ENCODE results near the gene CCDC102A. TPM values are rescaled to one million over a fixed set of nuclear protein-coding genes. Genes with fewer than 3 reads are reported as not detected.

CCDC102A gene
- total RNA-seq, 2 experiments from 2014 or later: 8.8 to 9.0 TPM

DNA sequence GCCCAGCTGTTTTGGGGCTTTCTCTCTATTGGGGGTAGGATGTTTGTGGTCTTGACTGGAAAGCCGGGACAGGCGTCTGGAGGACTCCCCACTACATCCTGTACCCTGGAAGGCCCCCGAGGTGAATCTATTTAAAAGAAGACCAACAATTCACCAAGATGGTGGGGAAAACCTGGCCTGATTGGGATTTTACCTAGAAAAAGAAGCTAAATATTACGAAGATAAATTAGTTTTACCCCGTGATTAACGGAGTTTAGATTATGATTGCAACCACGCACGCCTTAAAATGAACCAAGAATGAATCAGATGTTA is 779 bp upstream of the CCDC102A start:
- peak; percentile 4 for ATAC-seq
- Mint-ChIP-seq H3K9me3 (ENCODE audit: low read depth) (no peaks in the 10 kb centered on the region), H3K4me1 (peaks cover 60% of the 10 kb centered on the region), H3K27ac (peak overlapping the region; percentile 82), H3K27me3 (no peaks in the 10 kb centered on the region), H3K4me3 (peak overlapping the region; percentile 76), H3K36me3 (ENCODE audit: low read depth) (no peaks in the 10 kb centered on the region)
- intact Hi-C loops (cut with DNase I, micrococcal nuclease): loop anchor here (2.0 to 10.0 kb wide), 7 partner anchors 36 to 932 kb away; partner anchors contain the start of genes DOK4 (in 1 of the 2), HERPUD1 (in 1 of the 2), MT2A (in 1 of the 2) and USB1 (in 1 of the 2)
- ChIA-PET POLR2A (interaction anchor here (0.7 to 1.6 kb wide), 4 partner anchors 64 to 495 kb away, joined by 3 to 5 read pairs (median 4); no protein-coding TSS in a partner anchor), CTCF (interaction anchor here (0.8 to 1.8 kb wide), 10 partner anchors 9 to 425 kb away, joined by 3 to 14 read pairs (median 6); partner anchors contain the start of gene DOK4)
- DNase-seq: no peak

GRCh38 chr16:57535680-57536305 is 578 bp downstream of the CCDC102A start:
- ATAC-seq: peak; percentile 80
- Mint-ChIP-seq H3K27me3 (no peaks in the 10 kb centered on the region), H3K4me3 (peak overlapping the region; percentile 78), H3K9me3 (ENCODE audit: low read depth) (no peaks in the 10 kb centered on the region), H3K36me3 (ENCODE audit: low read depth) (no peaks in the 10 kb centered on the region), H3K4me1 (peaks cover 70% of the 10 kb centered on the region), H3K27ac (peak overlapping the region; percentile 94)
- POLR2A ChIA-PET: no interaction called here
- peak; percentile 97 for DNase-seq
- intact Hi-C loops (cut with DNase I, micrococcal nuclease): loop anchor here (1.0 to 10.0 kb wide), 15 partner anchors 37 to 931 kb away; partner anchors contain the start of genes DOK4 (in 2 of the 2), CIAPIN1 (in 1 of the 2), COQ9 (in 1 of the 2) and HERPUD1 (in 1 of the 2)
- CTCF ChIA-PET: interaction anchor here (0.6 to 0.9 kb wide), 5 partner anchors 41 to 453 kb away, joined by 3 to 4 read pairs (median 3); no protein-coding TSS in a partner anchor

DNA sequence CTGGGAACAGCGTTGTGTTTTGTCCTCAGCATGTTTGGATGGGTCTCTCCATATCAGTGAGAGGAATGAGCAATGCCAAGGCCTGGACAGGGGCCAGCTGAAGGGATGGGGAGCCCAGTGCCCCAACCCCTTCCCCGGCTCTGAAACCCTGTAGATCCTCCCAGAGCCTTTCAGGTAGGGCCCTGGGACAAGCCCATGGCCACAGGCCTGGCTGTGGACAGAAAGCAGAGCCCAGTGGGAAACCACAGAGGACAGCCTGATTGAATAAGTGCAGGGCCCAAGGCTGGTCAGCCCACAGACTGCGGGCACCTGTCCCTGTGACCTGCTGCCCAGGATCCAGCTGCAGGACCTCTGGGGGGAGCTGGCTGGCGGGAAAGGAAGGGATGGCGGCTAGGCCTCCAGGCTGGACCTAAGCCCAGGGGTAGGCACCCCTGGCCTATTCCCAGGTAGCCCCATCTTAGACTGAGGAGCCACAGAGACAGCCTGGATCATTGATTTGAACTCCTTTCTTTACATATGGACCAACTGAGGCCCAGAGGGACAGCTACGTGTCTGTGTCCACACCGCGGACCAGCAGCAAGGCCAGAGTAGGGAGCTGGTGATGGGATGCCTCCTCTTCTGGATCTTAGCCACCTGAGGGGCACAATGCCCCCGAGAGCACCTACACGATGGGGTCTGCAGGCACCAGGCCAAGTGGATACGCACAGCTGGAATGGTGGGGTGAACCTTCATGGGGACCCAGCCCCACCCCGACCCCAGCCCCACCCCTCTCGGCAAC is 1.3 kb downstream of the CCDC102A start:
- ChIA-PET CTCF (interaction anchor here (0.6 to 0.9 kb wide), 6 partner anchors 15 to 454 kb away, joined by 3 to 5 read pairs (median 3); no protein-coding TSS in a partner anchor), POLR2A (interaction anchor here (0.6 kb wide), 1 partner anchor 74 kb away, joined by 6 read pairs; no protein-coding TSS in a partner anchor)
- Mint-ChIP-seq H3K36me3 (ENCODE audit: low read depth) (no peaks in the 10 kb centered on the region), H3K4me3 (peak overlapping the region; percentile 78), H3K27me3 (no peaks in the 10 kb centered on the region), H3K4me1 (peaks cover 77% of the 10 kb centered on the region), H3K9me3 (ENCODE audit: low read depth) (no peaks in the 10 kb centered on the region), H3K27ac (peak overlapping the region; percentile 94)
- DNase-seq (no peak), ATAC-seq (no peak)
- intact Hi-C loops (cut with DNase I, micrococcal nuclease): loop anchor here (5.0 to 10.0 kb wide), 5 partner anchors 233 to 930 kb away; partner anchors contain the start of genes HERPUD1 (in 1 of the 2), MT2A (in 1 of the 2), USB1 (in 1 of the 2) and ZNF319 (in 1 of the 2)

DNA sequence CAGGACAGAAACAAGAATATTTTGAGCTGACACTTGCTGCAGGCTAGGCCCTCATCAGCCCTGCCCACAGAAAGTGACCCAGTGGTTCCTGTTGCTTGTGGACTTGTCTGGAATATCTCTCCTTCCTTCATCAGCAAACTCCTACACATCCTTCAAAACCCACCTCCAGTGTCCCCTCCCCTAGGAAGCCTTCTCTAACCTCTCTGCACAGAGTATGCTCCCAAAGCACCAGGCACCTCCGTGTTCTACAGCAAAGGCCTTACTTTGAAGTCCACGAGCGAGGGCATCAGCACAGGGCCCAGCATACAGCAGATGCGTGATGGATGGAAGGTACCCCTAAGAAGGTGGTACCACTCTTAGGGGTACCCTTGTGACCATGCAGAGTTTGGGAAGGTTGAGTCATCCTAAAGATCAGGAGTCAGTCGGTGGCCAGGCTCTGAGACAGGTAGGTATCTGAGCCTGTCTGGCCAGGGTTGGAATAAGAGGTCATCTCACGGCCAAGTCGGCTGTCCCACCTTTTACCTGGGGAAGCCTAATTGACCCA is 2.0 kb downstream of the CCDC102A start:
- Mint-ChIP-seq H3K27me3 (no peaks in the 10 kb centered on the region), H3K4me1 (peaks cover 82% of the 10 kb centered on the region), H3K9me3 (ENCODE audit: low read depth) (no peaks in the 10 kb centered on the region), H3K36me3 (ENCODE audit: low read depth) (no peaks in the 10 kb centered on the region), H3K27ac (peak overlapping the region; percentile 21), H3K4me3 (peak overlapping the region; percentile 17)
- intact Hi-C loops (cut with DNase I, micrococcal nuclease): loop anchor here in 1 of 2 experiments (10.0 kb wide), 2 partner anchors 600 to 930 kb away; partner anchors contain the start of genes HERPUD1 and MT2A
- ChIA-PET POLR2A (interaction anchor here (0.6 kb wide), 1 partner anchor 75 kb away, joined by 6 read pairs; no protein-coding TSS in a partner anchor), CTCF (interaction anchor here (0.6 kb wide), 1 partner anchor 14 kb away, joined by 3 read pairs; no protein-coding TSS in a partner anchor)
- ATAC-seq (no peak), DNase-seq (no peak)

DNA sequence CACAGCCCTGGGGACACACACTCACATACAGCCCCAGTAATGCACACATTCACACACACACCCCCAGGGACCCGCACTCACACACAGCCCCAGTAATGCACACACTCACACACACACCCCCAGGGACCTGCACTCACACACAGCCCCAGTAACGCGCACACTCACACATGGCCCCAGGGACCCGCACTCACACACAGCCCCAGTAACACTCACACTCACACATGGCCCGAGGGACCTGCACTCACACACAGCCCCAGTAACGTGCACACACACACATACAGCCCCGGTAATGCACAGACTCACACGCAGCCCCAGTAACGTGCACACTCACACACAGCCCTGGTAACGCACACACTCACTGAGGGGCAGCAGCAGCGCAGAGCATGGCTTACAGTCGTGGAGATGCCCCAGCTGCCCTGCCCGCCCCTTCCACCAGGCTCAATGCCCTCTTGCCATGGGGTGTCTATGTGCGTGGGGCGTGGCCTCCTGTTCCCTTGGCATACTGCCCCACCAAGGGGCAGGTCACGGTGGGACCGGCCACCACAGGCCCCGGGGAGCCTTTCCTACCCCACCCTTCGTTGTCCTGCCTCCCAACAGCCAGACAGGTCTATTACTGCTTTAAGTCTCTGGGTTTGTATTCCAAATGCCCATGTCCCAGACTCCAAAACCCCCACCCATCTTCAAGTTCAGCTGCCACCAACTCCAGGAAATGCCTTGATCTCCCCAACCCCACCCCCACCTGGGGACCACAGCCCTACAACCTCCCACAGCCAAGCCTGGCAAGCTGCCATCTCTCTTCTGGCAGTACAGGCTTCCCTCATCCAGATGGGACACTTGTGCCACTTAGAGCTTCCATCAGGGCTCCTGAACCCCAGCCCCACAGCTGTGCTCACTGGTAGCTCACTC is 2.7 kb downstream of the CCDC102A start:
- H3K4me3 Mint-ChIP-seq: peak overlapping the region; percentile 17
- peak; percentile 42 for DNase-seq
- ChIA-PET POLR2A (no interaction called here), CTCF (interaction anchor here (0.6 kb wide), 2 partner anchors 14 to 129 kb away, joined by 3 to 4 read pairs; no protein-coding TSS in a partner anchor)
- H3K27ac Mint-ChIP-seq: peak overlapping the region; percentile 21
- ATAC-seq: no peak
- no peaks in the 10 kb centered on the region for H3K36me3 Mint-ChIP-seq (ENCODE audit: low read depth)
- peaks cover 75% of the 10 kb centered on the region for H3K4me1 Mint-ChIP-seq
- intact Hi-C loops (cut with DNase I, micrococcal nuclease): loop anchor here in 1 of 2 experiments (10.0 kb wide), 2 partner anchors 599 to 929 kb away; partner anchors contain the start of genes HERPUD1 and MT2A
- no peaks in the 10 kb centered on the region for H3K9me3 Mint-ChIP-seq (ENCODE audit: low read depth)
- no peaks in the 10 kb centered on the region for H3K27me3 Mint-ChIP-seq

DNA sequence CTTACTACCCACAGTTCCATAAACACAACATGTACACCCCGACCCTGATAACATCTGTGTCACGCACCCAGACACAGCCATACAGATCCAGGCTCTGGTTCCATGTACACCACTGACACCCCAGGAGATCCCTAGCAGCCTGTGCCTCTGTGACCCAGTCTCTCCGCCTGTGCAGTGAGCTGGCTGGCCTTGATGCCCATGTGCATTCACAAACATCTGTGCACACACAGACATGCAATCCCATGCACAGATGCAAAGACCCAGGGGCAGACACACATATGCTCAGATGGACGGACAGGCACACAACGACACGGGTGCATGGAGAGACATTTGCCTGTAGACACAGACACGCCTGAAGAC is 4.1 kb downstream of the CCDC102A start:
- ATAC-seq (no peak), DNase-seq (no peak)
- ChIA-PET POLR2A (no interaction called here), CTCF (interaction anchor here (0.6 to 2.1 kb wide), 4 partner anchors 9 to 32 kb away, joined by 3 to 8 read pairs (median 3); no protein-coding TSS in a partner anchor)
- H3K9me3 Mint-ChIP-seq (ENCODE audit: low read depth): no peaks in the 10 kb centered on the region
- H3K27me3 Mint-ChIP-seq: no peaks in the 10 kb centered on the region
- no peak overlapping the region for H3K4me3 Mint-ChIP-seq
- intact Hi-C loops (cut with DNase I, micrococcal nuclease): loop anchor here in 1 of 2 experiments (10.0 kb wide), 2 partner anchors 597 to 927 kb away; partner anchors contain the start of genes HERPUD1 and MT2A
- H3K27ac Mint-ChIP-seq: peak overlapping the region; percentile 16
- peaks cover 61% of the 10 kb centered on the region for H3K4me1 Mint-ChIP-seq
- peaks cover 3% of the 10 kb centered on the region for H3K36me3 Mint-ChIP-seq (ENCODE audit: low read depth)

DNA sequence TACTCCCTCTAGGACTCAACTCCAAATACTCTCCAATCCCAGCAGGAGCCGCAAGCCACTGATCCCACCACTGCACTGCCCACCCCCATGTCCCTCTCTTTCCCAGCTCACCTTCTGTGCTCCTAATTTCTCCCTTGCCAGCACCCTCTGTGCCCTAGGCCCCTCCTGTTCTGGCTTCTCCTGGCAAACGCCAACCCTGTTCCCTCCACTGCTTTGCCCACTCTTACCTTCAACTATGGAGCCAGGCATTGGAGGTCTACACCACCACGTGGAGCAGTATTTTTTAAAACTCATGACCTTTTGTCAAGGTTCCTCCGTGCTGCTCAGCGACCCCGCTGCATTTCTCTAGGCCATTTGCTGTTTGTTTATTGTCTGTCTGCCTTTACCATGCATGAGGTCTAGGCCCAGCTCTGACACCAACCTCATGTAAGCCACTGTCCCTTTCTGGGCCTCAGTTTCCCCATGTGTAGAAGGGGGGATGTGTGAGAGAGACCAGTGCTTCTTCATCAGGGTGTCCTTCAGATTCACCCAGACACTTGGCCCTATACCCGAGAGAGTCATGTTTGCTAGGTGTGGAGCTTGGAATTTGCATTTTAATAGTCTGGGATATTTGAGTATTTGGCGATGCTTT is 4.6 kb downstream of the CCDC102A start:
- H3K27me3 Mint-ChIP-seq: no peaks in the 10 kb centered on the region
- peaks cover 58% of the 10 kb centered on the region for H3K4me1 Mint-ChIP-seq
- ChIA-PET POLR2A (no interaction called here), CTCF (interaction anchor here (0.7 to 2.1 kb wide), 3 partner anchors 12 to 42 kb away, joined by 3 to 8 read pairs (median 7); no protein-coding TSS in a partner anchor)
- H3K27ac Mint-ChIP-seq: peak overlapping the region; percentile 96
- no peaks in the 10 kb centered on the region for H3K9me3 Mint-ChIP-seq (ENCODE audit: low read depth)
- peaks cover 3% of the 10 kb centered on the region for H3K36me3 Mint-ChIP-seq (ENCODE audit: low read depth)
- DNase-seq (no peak), ATAC-seq (no peak)
- no peak overlapping the region for H3K4me3 Mint-ChIP-seq
- intact Hi-C loops (cut with DNase I, micrococcal nuclease): loop anchor here in 1 of 2 experiments (10.0 kb wide), 2 partner anchors 597 to 927 kb away; partner anchors contain the start of genes HERPUD1 and MT2A

GRCh38 chr16:57531253-57531575 is 5.2 kb downstream of the CCDC102A start:
- peaks cover 3% of the 10 kb centered on the region for H3K36me3 Mint-ChIP-seq (ENCODE audit: low read depth)
- peaks cover 58% of the 10 kb centered on the region for H3K4me1 Mint-ChIP-seq
- ATAC-seq: no peak
- ChIA-PET POLR2A (no interaction called here), CTCF (interaction anchor here (0.7 to 2.1 kb wide), 4 partner anchors 12 to 113 kb away, joined by 3 to 8 read pairs (median 6); no protein-coding TSS in a partner anchor)
- peak overlapping the region; percentile 33 for H3K4me3 Mint-ChIP-seq
- no peaks in the 10 kb centered on the region for H3K9me3 Mint-ChIP-seq (ENCODE audit: low read depth)
- peak overlapping the region; percentile 96 for H3K27ac Mint-ChIP-seq
- DNase-seq: peak; percentile 3
- intact Hi-C loops (cut with DNase I, micrococcal nuclease): loop anchor here in 1 of 2 experiments (10.0 kb wide), 2 partner anchors 596 to 926 kb away; partner anchors contain the start of genes HERPUD1 and MT2A
- H3K27me3 Mint-ChIP-seq: no peaks in the 10 kb centered on the region

DNA sequence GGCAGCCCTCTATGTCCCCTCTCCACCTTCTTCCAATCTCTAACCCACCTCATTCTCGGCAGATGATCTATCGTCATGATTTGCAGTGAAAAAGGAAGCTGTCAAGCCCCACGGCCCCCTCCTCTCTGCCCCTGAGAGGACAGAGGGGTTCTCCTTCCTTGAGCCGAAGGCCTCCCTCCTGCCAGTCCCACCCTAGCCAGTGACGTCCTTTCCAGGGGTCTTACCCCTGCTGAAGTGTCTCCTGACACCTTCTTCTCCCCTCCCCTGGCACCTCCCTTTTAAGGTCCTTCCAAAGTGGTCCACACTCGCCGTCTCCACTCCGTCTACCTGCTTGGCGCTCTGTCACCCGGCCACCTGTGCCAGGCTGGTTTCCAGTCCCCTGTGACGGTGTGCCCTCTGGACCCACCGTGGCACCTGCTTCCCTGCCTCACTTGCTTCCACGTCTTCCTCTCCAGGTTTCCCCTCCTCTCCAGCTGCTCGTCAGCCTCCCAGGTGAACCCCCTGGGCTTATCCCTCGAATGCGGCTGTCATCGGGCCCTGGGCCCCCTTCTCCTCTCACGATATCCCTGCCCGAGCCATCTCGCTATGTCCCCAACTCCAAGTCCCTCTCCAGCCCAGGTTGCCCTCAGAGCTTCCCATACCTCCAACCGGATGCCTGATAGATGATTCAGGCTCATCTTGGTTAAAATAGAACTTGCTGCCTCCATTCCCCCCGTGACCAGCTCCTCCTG is 5.7 kb downstream of the CCDC102A start:
- Mint-ChIP-seq H3K4me3 (peak overlapping the region; percentile 33), H3K36me3 (ENCODE audit: low read depth) (peaks cover 3% of the 10 kb centered on the region), H3K27ac (peak overlapping the region; percentile 96), H3K4me1 (peaks cover 57% of the 10 kb centered on the region), H3K27me3 (no peaks in the 10 kb centered on the region), H3K9me3 (ENCODE audit: low read depth) (no peaks in the 10 kb centered on the region)
- ChIA-PET CTCF (interaction anchor here (0.6 to 2.1 kb wide), 5 partner anchors 11 to 112 kb away, joined by 3 to 8 read pairs (median 6); no protein-coding TSS in a partner anchor), POLR2A (interaction anchor here (0.6 kb wide), 1 partner anchor 59 kb away, joined by 3 read pairs; no protein-coding TSS in a partner anchor)
- intact Hi-C loops (cut with DNase I, micrococcal nuclease): loop anchor here in 1 of 2 experiments (10.0 kb wide), 2 partner anchors 596 to 926 kb away; partner anchors contain the start of genes HERPUD1 and MT2A
- ATAC-seq (no peak), DNase-seq (no peak)
